ENCODE measurements around the gene BRSK2. TPM values are rescaled to one million over a fixed set of nuclear protein-coding genes. Genes with fewer than 3 reads are reported as not detected.

The BRSK2 gene
- total and polyA plus RNA-seq, 2 of the 4 experiments (the other 2 are of a cell fraction) = 0.18 to 0.62 TPM

DNA sequence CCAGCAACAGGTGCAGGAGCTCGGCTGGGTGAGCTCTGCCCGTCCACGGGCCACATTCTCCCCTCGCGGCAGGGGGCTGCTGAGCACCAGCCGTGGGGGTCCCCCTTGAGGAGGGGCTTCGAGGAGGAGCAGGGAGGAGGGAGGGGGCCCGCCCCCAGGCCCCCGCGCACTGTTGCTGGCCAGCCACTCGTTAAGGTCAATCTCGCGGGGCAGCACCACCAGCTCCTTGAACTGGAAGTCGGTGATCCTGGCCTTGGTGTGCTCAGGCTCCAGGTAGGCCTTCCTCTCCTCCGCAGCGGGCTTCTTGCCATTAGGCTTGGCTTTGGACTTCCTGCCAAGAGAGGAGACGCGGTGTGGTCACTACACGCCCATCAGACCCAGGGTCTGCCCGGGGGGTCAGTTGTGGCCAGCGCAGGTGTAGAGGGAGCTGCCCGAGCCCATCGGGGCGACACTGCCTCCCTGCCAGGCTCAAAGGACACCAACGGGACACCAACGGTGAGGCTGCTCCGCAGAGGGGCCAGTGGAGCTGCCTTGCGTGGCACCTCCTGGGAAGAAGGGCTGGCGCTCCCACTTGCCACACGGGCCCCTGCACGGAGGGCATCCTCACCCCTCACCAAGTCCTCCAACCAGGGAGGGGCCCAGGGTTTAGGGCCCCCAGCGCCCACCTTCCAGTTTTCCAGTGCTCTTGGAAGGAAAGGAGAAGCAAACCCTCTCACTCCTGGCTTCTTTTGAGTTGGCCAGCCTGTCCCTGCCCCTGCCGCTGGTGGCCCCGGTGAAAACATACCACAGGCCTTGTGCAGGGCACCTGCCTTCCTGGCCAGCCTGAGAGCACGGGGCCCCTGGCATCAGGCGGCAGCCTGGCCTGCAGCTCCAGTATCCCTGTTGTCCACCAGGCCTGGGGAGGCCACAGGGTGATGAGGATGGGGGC, 91.1 kb downstream of the BRSK2 start:
- Histone ChIP-seq H3K9me1 (ENCODE audit: insufficient read depth, low read length) (peaks cover 3% of the 10 kb centered on the region; the same call in 1 of the 2 replicates), H3K4me2 (ENCODE audit: low read depth, low read length) (no peak overlapping the region), H4K91ac (ENCODE audit: insufficient read depth, low read depth, low read length) (no peak overlapping the region), H3K9ac (ENCODE audit: low read depth, low read length) (no peak overlapping the region), H2BK20ac (ENCODE audit: low read depth, low read length) (no peak overlapping the region), H2BK120ac (ENCODE audit: low read depth, low read length) (no peak overlapping the region), H3K18ac (ENCODE audit: low read depth, low read length) (no peak overlapping the region; the same call in 1 of the 2 replicates), H3K14ac (replicated peaks; ENCODE audit: low read depth, low read length) (no peak overlapping the region), H3K27me3 (ENCODE audit: control insufficient read depth, insufficient read depth, low read length) (no peaks in the 10 kb centered on the region), H3K23ac (ENCODE audit: low read depth, low read length) (no peak overlapping the region), H2AK9ac (replicated peaks; ENCODE audit: low read depth, low read length, poor library complexity) (no peak overlapping the region), H3K27ac (ENCODE audit: insufficient read depth, low read length) (peak overlapping the region; percentile 44; the same call in 1 of the 2 replicates), H3K4me3 (ENCODE audit: insufficient read depth, low read depth, low read length) (no peak overlapping the region), H3K79me1 (ENCODE audit: low read depth in 1 of 2, low read length in 2 of 2) (peaks cover 9 to 32% of the 10 kb centered on the region in 2 experiments; a peak in 3 of 4 replicates), H2BK5ac (ENCODE audit: low read depth, low read length, poor library complexity, severe bottlenecking) (no peak overlapping the region), H2BK15ac (ENCODE audit: low read depth, low read length) (no peak overlapping the region), H3K4me1 (ENCODE audit: control insufficient read depth, insufficient read depth, low read length) (peaks cover 2% of the 10 kb centered on the region; the same call in 1 of the 2 replicates), H3K4ac (ENCODE audit: low read depth, low read length) (no peak overlapping the region), H2AFZ (replicated peaks; ENCODE audit: low read length, poor library complexity) (no peak overlapping the region), H4K8ac (ENCODE audit: low read depth in 2 of 2, low read length in 2 of 2) (no peak overlapping the region), H3K56ac (ENCODE audit: extremely low read depth, insufficient read depth, low read length) (no peak overlapping the region), H4K5ac (ENCODE audit: low read depth, low read length) (no peak overlapping the region), H2AK5ac (ENCODE audit: low read depth, low read length) (no peak overlapping the region), H4K20me1 (ENCODE audit: insufficient read depth, low read length) (peaks cover 52% of the 10 kb centered on the region), H3K9me3 (ENCODE audit: control insufficient read depth, insufficient read depth, low read length) (no peaks in the 10 kb centered on the region), H3K36me3 (ENCODE audit: control insufficient read depth, insufficient read depth, low read length) (peaks cover 25% of the 10 kb centered on the region)
- intact Hi-C loops (cut with micrococcal nuclease) (no loop called here), in situ Hi-C loops (cut with MboI; ENCODE audit: low sequenced_read_pairs) (no loop called here), dilution Hi-C loops (cut with HindIII; ENCODE audit: low sequenced_read_pairs, unreplicated experiment) (no loop called here)
- no peak for DNase-seq
- POLR2A ChIA-PET (ENCODE audit: unreplicated experiment) = no interaction called here
- no peak; the same call in 1 of the 2 replicates for ATAC-seq (ENCODE audit: low read depth)
- 100% methylated on average over 9 of the region's 36 CpGs; no CpG with 5 or more reads in 1 of the 2 experiments for WGBS, 2 experiments (ENCODE audit: extremely low coverage in 2 of 2, insufficient read length in 1 of 2)
- no TSS peak for BruUV-seq (replicated peaks)
- CTCF ChIA-PET = no interaction called here
- TF ChIP-seq RCOR1 (IDR thresholded peaks at IDR 0.05; ENCODE audit: insufficient replicate concordance, low read length) = no peak
- no peak for TF ChIP-seq POLR2A (IDR thresholded peaks at IDR 0.05; ENCODE audit: low read depth, low read length)
- no peak for TF ChIP-seq BHLHE40 (IDR thresholded peaks at IDR 0.05; ENCODE audit: low read depth, low read length)
- no peak for TF ChIP-seq MAFK (IDR thresholded peaks at IDR 0.05; ENCODE audit: low read depth, low read length)
- TF ChIP-seq RAD21 (IDR thresholded peaks at IDR 0.05; ENCODE audit: low read length) = no peak
- TF ChIP-seq, protein P1, sequence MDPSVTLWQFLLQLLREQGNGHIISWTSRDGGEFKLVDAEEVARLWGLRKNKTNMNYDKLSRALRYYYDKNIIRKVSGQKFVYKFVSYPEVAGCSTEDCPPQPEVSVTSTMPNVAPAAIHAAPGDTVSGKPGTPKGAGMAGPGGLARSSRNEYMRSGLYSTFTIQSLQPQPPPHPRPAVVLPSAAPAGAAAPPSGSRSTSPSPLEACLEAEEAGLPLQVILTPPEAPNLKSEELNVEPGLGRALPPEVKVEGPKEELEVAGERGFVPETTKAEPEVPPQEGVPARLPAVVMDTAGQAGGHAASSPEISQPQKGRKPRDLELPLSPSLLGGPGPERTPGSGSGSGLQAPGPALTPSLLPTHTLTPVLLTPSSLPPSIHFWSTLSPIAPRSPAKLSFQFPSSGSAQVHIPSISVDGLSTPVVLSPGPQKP (IDR thresholded peaks at IDR 0.05; ENCODE audit: borderline replicate concordance, low read depth, low read length) = no peak
- TF ChIP-seq MAZ (IDR thresholded peaks at IDR 0.05; ENCODE audit: borderline replicate concordance, low read depth, low read length) = no peak
- no peak for TF ChIP-seq CHD1 (IDR thresholded peaks at IDR 0.05; ENCODE audit: low read depth, low read length)
- TF ChIP-seq NFE2L2 (IDR thresholded peaks at IDR 0.05; ENCODE audit: low read depth, low read length) = no peak
- no peak for TF ChIP-seq CEBPB (IDR thresholded peaks at IDR 0.05; ENCODE audit: low read depth, low read length)
- TF ChIP-seq RFX5 (IDR thresholded peaks at IDR 0.05; ENCODE audit: low read depth, low read length) = no peak
- TF ChIP-seq, protein P2, sequence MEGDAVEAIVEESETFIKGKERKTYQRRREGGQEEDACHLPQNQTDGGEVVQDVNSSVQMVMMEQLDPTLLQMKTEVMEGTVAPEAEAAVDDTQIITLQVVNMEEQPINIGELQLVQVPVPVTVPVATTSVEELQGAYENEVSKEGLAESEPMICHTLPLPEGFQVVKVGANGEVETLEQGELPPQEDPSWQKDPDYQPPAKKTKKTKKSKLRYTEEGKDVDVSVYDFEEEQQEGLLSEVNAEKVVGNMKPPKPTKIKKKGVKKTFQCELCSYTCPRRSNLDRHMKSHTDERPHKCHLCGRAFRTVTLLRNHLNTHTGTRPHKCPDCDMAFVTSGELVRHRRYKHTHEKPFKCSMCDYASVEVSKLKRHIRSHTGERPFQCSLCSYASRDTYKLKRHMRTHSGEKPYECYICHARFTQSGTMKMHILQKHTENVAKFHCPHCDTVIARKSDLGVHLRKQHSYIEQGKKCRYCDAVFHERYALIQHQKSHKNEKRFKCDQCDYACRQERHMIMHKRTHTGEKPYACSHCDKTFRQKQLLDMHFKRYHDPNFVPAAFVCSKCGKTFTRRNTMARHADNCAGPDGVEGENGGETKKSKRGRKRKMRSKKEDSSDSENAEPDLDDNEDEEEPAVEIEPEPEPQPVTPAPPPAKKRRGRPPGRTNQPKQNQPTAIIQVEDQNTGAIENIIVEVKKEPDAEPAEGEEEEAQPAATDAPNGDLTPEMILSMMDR (conservative IDR thresholded peaks at IDR 0.05; ENCODE audit: low read depth, low read length) = no peak
- TF ChIP-seq FOS (IDR thresholded peaks at IDR 0.05; ENCODE audit: low read depth, low read length) = no peak
- no peak for TF ChIP-seq MXI1 (IDR thresholded peaks at IDR 0.05; ENCODE audit: borderline replicate concordance, low read depth, low read length)
- TF ChIP-seq SMC3 (IDR thresholded peaks at IDR 0.05; ENCODE audit: low read depth, low read length) = no peak

All from IMR-90 (cell line).